Measurements from ENCODE around the gene BSG. TPM values are rescaled to one million over a fixed set of nuclear protein-coding genes. Genes with fewer than 3 reads are reported as not detected.

The BSG gene
- total RNA-seq, 4 donors from 2014 or later, result 182 to 408 (median 289) TPM

DNA sequence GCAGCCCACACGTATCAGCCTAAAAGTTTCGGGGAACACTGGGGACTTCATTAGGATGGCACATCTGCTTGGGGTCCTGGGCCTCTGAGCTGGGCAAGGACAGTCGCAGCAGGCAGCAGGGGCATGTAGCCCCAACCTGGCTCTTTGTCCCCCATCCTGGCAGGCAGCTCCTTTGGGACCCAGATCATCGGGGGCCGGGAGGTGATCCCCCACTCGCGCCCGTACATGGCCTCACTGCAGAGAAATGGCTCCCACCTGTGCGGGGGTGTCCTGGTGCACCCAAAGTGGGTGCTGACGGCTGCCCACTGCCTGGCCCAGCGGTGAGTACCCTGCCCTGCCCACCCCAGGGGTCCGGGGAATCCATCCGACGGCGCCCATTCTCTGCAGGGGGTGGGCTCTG lies 25.3 kb upstream of the BSG start:
- intact Hi-C loops (cut with DNase I), result no loop called here
- Histone ChIP-seq H3K27me3 (peaks cover 0 to 33% (median 0%) of the 10 kb centered on the region in 4 donors), H3K4me1 (peaks cover 0 to 10% (median 0%) of the 10 kb centered on the region in 3 donors), H3K36me3 (peaks cover 0 to 12% (median 5%) of the 10 kb centered on the region in 3 donors), H3K27ac (no peak overlapping the region), H3K4me3 (no peak overlapping the region), H3K9me3 (no peaks in the 10 kb centered on the region)
- no peak for TF ChIP-seq POLR2A (IDR thresholded peaks at IDR 0.05)
- TF ChIP-seq CTCF (IDR thresholded peaks at IDR 0.05), result no peak
- DNase-seq, result no peak
- WGBS, 2 donors, result 79 to 91% methylated on average over 3 of the region's 15 CpGs

DNA sequence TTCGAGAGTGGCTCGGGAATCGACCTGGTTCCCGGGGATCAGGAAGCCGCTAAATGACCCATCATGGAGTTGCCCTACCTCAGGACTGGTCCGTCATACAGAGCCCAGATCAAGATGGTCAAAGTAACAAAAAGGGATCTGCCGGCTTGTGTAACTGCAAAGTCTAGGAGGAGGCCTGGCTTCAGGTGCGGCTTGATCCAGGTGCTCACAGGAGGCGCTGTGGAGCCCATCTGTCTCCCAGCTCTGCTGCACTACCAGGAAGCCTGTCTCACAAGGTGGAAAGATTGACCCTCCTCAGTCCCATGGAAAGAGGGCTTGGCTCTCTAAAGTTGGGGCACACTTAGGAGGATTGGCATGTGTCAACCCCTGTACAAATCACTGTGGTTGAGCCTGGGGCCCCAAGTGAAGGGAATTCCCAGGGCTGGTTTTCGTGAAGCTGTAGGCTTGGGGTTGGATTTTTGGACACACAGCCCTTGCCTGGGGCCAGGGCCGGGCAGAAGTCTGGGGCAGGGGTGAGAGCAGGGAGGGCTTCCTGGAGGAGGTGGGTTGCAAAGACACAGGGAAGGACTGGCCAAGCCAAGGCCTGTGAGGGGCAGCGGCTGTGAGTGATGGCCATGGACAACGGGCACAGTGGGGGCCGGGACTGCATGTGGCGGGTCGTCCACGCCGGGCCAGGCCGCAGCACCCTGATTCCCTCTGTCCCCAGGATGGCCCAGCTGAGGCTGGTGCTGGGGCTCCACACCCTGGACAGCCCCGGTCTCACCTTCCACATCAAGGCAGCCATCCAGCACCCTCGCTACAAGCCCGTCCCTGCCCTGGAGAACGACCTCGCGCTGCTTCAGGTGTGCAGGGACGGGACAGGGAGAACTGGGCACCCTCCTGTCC lies 24.3 kb upstream of the BSG start:
- DNase-seq, result no peak
- Histone ChIP-seq H3K9me3 (no peaks in the 10 kb centered on the region), H3K4me1 (peaks cover 0 to 10% (median 0%) of the 10 kb centered on the region in 3 donors), H3K4me3 (no peak overlapping the region), H3K36me3 (peaks cover 0 to 3% (median 0%) of the 10 kb centered on the region in 3 donors), H3K27me3 (peaks cover 0 to 40% (median 0%) of the 10 kb centered on the region in 4 donors), H3K27ac (no peak overlapping the region)
- intact Hi-C loops (cut with DNase I), result no loop called here
- TF ChIP-seq POLR2A (IDR thresholded peaks at IDR 0.05) (no peak), CTCF (IDR thresholded peaks at IDR 0.05) (no peak)
- 79% methylated on average over 7 to 17 of the region's 26 CpGs for WGBS, 2 donors

- no peaks in the 10 kb centered on the region for H3K9me3 ChIP-seq
- peaks cover 0 to 40% (median 0%) of the 10 kb centered on the region in 4 donors for H3K27me3 ChIP-seq
- H3K4me3 ChIP-seq, result no peak overlapping the region
- TF ChIP-seq CTCF (IDR thresholded peaks at IDR 0.05) (no peak), POLR2A (IDR thresholded peaks at IDR 0.05) (no peak)
- no peaks in the 10 kb centered on the region for H3K36me3 ChIP-seq
- H3K4me1 ChIP-seq, result peaks cover 0 to 6% (median 0%) of the 10 kb centered on the region in 3 donors
- intact Hi-C loops (cut with DNase I), result no loop called here
- DNase-seq, result no peak
- WGBS, 2 donors, result 52 to 88% methylated on average over 5 to 12 of the region's 52 CpGs
- no peak overlapping the region for H3K27ac ChIP-seq
These were observed 23.2 kb upstream of the BSG start for GRCh38 chr19:548886-549830.

GRCh38 chr19:554817-555216 lies 17.6 kb upstream of the BSG start:
- WGBS, 2 donors, result 69 to 75% methylated on average over 13 to 18 of the region's 20 CpGs
- H3K4me1 ChIP-seq, result peaks cover 0 to 24% (median 4%) of the 10 kb centered on the region in 3 donors
- intact Hi-C loops (cut with DNase I), result no loop called here

More at GRCh38 chr19:554817-555216, 17.6 kb upstream of the BSG start:
- no peak for DNase-seq
- TF ChIP-seq POLR2A (IDR thresholded peaks at IDR 0.05) (no peak), CTCF (IDR thresholded peaks at IDR 0.05) (no peak)
- Histone ChIP-seq H3K36me3 (no peaks in the 10 kb centered on the region), H3K27me3 (peaks cover 0 to 21% (median 0%) of the 10 kb centered on the region in 4 donors), H3K27ac (no peak overlapping the region), H3K9me3 (no peaks in the 10 kb centered on the region), H3K4me3 (no peak overlapping the region)
